A172 (cell line): ENCODE measurements around the gene CLK1. TPM values are rescaled to one million over a fixed set of nuclear protein-coding genes. Genes with fewer than 3 reads are reported as not detected.
A peak's percentile ranks its signal among the peaks of the same experiment; 100 is the strongest.

Experiments used
- DNase-seq: peaks from one replicate; pipeline ENCODE4 v3.0.0-alpha.2; 2015; ENCODE audit warnings: low spot score
- total RNA-seq: library from RNA; depleted of rRNA; stranded (reverse); fragments of >200 nt; shearing (Covaris generic); gene quantifications from 2 replicates; pipeline ENCODE4 v1.2.3, GENCODE V29; 2014; rRNA removed

Gene CLK1
- total RNA-seq, 1 experiment from 2014 or later = 47.7 TPM

GRCh38 chr2:200811333-200812121 lies 52.9 kb downstream of the CLK1 start, which contains the start of gene BZW1:
Gene BZW1, plus strand, starts transcription at chr2:200811910. Its CDS starts 1,308 bp downstream, at chr2:200813218.
- peak; percentile 97 for DNase-seq

GRCh38 chr2:200810998-200811332 lies 53.5 kb downstream of the CLK1 start:
- DNase-seq = no peak

GRCh38 chr2:200810252-200810997 lies 54.0 kb downstream of the CLK1 start:
- DNase-seq = peak; percentile 18

- no peak for DNase-seq
These were observed 54.8 kb downstream of the CLK1 start for GRCh38 chr2:200809506-200810251.

Other genes starting within 250 kb of the CLK1 start
- gene BZW1, start 52.7 kb downstream of the CLK1 start, total RNA-seq = 365 and 408 TPM in 2 replicates
- gene PPIL3, start 24.4 kb upstream of the CLK1 start, total RNA-seq = 89.1 and 173 TPM in 2 replicates
- gene NIF3L1, start 24.7 kb upstream of the CLK1 start, total RNA-seq = 69.7 and 80.0 TPM in 2 replicates
- gene ORC2, start 99.0 kb upstream of the CLK1 start, total RNA-seq = 28.8 and 40.5 TPM in 2 replicates
- 8.6 and 22.8 TPM in 2 replicates for gene HYCC2, start 207.0 kb upstream of the CLK1 start, total RNA-seq
- 238 and 435 TPM in 2 replicates for gene NDUFB3, start 207.3 kb upstream of the CLK1 start, total RNA-seq